Measurements from ENCODE around the gene ESD. TPM values are rescaled to one million over a fixed set of nuclear protein-coding genes. Genes with fewer than 3 reads are reported as not detected.

Gene ESD
- total RNA-seq, 1 donor from 2014 or later: 88.2 TPM

- DNase-seq (ENCODE audit: low spot score): no peak
Measured at GRCh38 chr13:46747031-46747820, 49.7 kb downstream of the ESD start.

GRCh38 chr13:46745706-46746105, 51.3 kb downstream of the ESD start:
- DNase-seq (ENCODE audit: low spot score): no peak

DNA sequence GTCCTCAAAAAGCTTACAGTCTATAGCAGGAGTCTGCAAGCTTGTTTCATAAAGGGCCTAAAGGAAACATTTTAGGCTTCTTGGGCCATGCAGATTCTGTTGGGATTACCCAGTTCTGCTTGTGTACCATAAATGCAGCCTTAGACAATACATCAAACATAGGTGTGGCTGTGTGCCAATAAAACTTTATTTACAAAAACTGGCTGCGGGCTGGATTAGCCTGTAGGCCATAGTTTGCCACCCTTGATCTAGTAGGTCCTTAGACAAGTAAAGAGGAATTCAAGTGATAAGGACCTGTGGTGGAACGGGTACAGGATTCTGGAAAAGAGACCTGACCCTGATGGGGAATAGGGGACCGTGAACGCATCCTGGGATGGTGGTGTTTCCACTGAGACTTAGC, 51.9 kb downstream of the ESD start:
- no peak for DNase-seq (ENCODE audit: low spot score)

DNA sequence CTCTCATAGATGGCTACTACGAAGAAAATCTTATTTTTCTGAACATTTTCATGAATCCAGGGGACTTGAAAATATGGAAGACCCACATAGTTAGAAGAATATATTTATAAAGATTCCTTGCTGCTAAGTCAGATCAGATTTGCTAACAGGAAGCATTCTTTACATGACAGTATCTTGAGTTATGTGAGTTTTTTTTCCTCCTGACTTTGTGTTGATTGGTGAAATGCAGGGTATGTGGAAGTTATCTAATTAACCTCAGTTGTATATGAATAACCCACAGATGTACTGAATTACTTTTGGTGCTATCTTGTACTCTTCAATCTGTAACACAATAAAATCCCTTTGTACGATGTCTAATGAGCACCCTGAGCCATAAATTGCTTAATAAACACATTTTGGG, 53.8 kb downstream of the ESD start:
- DNase-seq (ENCODE audit: low spot score): no peak

- DNase-seq (ENCODE audit: low spot score): no peak
Measured at GRCh38 chr13:46739447-46740098, 57.4 kb downstream of the ESD start.

DNA sequence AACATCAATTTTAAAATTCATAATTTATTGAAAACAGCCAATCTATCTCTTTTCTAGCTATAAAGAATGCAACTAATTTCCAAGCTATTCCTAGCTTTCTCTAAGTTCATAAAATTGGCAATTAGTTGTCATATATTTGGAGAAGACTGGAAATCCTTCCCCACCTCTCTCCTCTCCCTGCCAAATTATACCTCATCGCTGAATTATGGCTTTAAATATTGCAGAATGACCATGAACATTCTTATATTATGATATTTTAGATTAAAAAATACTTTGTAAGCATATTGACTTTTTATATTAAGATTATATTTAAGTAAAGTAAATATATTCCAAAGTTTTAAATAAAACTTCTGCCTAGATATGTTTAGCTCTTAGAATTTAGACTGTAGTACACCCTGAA, 58.2 kb downstream of the ESD start:
- no peak for DNase-seq (ENCODE audit: low spot score)

GRCh38 chr13:46738055-46738454, 58.9 kb downstream of the ESD start:
- DNase-seq (ENCODE audit: low spot score): no peak

- DNase-seq (ENCODE audit: low spot score): no peak
Measured at GRCh38 chr13:46736541-46737310, 60.2 kb downstream of the ESD start.

- no peak for DNase-seq (ENCODE audit: low spot score)
Measured at GRCh38 chr13:46735425-46735824, 61.5 kb downstream of the ESD start.

- no peak for DNase-seq (ENCODE audit: low spot score)
Measured at GRCh38 chr13:46731535-46731934, 65.4 kb downstream of the ESD start.

DNA sequence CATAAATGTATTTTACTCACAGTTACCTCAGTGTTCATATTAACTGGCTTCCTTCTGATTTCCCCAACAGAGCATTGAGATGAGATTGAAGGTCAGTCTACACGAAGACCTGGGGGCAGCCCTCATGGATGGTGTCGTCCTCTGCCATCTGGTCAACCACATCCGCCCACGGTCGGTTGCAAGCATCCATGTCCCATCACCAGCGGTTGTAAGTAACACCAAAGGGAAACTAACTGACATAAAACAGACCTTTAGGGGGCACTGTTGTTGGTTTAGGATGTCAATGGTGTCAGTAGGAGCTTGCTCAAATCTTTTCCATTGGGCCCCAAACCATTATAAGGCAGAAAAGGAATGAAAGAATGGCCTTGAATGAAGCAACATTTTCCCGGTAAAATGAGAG, 68.2 kb downstream of the ESD start:
- DNase-seq (ENCODE audit: low spot score): no peak

DNA sequence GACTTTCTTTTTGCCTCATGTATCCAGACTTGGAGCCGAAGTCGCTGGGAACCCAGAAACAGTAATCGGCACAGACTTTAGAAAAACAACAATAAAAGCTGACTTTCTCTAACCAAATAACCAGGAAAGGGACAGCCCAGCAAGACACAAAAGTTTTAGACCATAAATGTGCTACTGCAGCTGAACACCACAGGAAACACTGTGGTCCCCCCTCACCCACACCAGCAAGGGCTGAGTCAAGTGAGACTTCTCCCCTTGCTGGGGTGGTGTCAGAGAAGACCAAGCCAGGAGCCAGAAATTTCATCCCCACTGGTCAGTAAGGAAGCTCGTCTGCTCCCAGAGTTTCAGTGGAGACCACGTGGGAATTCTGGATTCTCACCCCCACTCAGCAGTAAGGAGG, 70.6 kb downstream of the ESD start:
- no peak for DNase-seq (ENCODE audit: low spot score)

Other genes with a start within 250 kb of the ESD start
- 21.0 TPM for gene LRCH1, start 244.0 kb downstream of the ESD start, total RNA-seq
- gene HTR2A, start 99.9 kb upstream of the ESD start, total RNA-seq: 1.4 TPM

Measured in mesenteric fat pad (tissue), 1 donor.